NOMO-1 treated with DMSO at 0.1 percent for 48 hours (cell line): ENCODE measurements around the gene SLC29A3.

Experiments
- DNase-seq: peaks from one replicate; lab custom pipeline; 2025; ENCODE audit not compliant: unreplicated experiment; lab: John Stamatoyannopoulos, UW

The SLC29A3 gene

DNA sequence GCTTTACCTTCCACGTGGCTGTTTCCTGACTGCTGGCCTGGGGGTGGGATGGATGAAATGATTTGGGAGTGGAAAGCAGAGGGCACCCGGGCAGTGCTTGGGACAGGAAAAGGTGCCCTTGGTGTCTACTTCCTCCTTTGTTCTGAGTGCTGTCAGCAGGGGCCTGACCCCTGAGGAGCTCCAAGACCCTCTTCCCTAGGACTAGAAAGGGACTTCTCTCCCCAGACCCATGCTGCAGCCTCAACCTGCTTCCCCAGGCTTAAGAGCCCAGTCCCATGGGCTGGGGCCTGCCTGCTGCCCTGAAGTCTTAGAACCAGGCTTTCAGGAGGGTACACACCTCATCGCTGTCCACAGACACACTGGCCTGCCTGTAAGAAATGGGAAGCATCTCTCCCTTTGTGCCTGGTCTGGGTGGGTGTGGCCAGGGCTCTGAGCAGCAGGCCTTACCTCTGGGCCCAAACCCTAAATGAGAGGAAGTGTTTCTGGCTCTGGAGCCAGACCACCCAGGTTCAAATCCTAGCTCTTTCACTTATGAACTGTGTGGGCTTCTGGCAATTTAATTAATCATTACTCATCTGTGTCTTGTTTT lies 90.6 kb downstream of the SLC29A3 start:
- no peak for DNase-seq
